PFSK-1 (cell line): Measurements from ENCODE around the gene KDM4B.

Source experiments
- POLR2AphosphoS5 ChIP-seq: IDR thresholded peaks from 2 replicates; pipeline ENCODE4 v1.6.1; 2012; ENCODE audit warnings: low read depth, mild to moderate bottlenecking, control low read depth, low read length, moderate library complexity
- SIN3A ChIP-seq: IDR thresholded peaks from 2 replicates; pipeline ENCODE4 v1.6.1; 2012; ENCODE audit warnings: mild to moderate bottlenecking, low read length, moderate library complexity, borderline replicate concordance; ENCODE audit not compliant: insufficient read depth
- TAF1 ChIP-seq: IDR thresholded peaks from 2 replicates; pipeline ENCODE4 v1.6.1; 2012; ENCODE audit warnings: low read length, control low read depth, borderline replicate concordance; ENCODE audit not compliant: insufficient read depth
- TF ChIP-seq, protein P1 (sequence below), 2 experiments: IDR thresholded peaks; 2 replicates each; pipeline versions ENCODE4 v1.6.1 to v1.8.0; 2011 to 2012; ENCODE audit warnings: low read depth in 2 of 2, low read length in 2 of 2, control low read depth in 1 of 2, inconsistent platforms in 1 of 2, mild to moderate bottlenecking in 1 of 2, moderate library complexity in 1 of 2; ENCODE audit not compliant: insufficient read depth in 1 of 2

DNA sequence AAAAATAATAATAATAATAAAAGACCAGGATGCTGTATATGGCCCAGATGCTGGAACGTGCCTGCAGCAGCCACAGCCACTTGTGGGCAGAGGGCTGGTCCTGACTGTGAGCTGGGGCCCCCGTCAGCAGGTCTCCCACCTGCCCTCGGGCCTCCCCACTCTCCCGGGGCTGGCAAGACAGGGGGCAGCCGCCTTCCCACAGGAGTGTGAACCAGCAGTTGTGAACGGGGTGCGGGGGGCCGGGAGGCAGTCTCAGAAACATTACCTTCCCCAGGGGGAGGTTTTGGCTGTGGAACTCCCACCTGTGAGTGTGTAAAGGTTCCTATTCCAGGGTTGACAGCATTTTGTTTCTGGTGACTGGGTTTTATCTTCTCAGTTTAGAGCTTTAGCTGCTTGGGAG is 151.4 kb downstream of the KDM4B start:
- TF ChIP-seq SIN3A (no peak), POLR2AphosphoS5 (no peak), TAF1 (no peak)
- TF ChIP-seq, protein P1, sequence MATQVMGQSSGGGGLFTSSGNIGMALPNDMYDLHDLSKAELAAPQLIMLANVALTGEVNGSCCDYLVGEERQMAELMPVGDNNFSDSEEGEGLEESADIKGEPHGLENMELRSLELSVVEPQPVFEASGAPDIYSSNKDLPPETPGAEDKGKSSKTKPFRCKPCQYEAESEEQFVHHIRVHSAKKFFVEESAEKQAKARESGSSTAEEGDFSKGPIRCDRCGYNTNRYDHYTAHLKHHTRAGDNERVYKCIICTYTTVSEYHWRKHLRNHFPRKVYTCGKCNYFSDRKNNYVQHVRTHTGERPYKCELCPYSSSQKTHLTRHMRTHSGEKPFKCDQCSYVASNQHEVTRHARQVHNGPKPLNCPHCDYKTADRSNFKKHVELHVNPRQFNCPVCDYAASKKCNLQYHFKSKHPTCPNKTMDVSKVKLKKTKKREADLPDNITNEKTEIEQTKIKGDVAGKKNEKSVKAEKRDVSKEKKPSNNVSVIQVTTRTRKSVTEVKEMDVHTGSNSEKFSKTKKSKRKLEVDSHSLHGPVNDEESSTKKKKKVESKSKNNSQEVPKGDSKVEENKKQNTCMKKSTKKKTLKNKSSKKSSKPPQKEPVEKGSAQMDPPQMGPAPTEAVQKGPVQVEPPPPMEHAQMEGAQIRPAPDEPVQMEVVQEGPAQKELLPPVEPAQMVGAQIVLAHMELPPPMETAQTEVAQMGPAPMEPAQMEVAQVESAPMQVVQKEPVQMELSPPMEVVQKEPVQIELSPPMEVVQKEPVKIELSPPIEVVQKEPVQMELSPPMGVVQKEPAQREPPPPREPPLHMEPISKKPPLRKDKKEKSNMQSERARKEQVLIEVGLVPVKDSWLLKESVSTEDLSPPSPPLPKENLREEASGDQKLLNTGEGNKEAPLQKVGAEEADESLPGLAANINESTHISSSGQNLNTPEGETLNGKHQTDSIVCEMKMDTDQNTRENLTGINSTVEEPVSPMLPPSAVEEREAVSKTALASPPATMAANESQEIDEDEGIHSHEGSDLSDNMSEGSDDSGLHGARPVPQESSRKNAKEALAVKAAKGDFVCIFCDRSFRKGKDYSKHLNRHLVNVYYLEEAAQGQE (IDR thresholded peaks at IDR 0.05; ENCODE audit: insufficient read depth in 1 of 2, low read depth in 2 of 2, low read length in 2 of 2), result no peak
